ENCODE data around the gene BLVRB. TPM values are rescaled to one million over a fixed set of nuclear protein-coding genes. Genes with fewer than 3 reads are reported as not detected.
A peak's percentile ranks its signal among the peaks of the same experiment; 100 is the strongest.

BLVRB gene
- total RNA-seq, 2 experiments from 2014 or later = 34.1 to 35.6 TPM

GRCh38 chr19:40400559-40400958 is 65.0 kb downstream of the BLVRB start:
- H3K27ac Mint-ChIP-seq = no peak overlapping the region
- CTCF ChIA-PET = no interaction called here
- H3K27me3 Mint-ChIP-seq = no peaks in the 10 kb centered on the region
- DNase-seq (no peak), ATAC-seq (no peak)
- intact Hi-C loops (cut with DNase I, micrococcal nuclease) = no loop called here
- H3K36me3 Mint-ChIP-seq (ENCODE audit: low read depth) = no peaks in the 10 kb centered on the region
- POLR2A ChIA-PET = no interaction called here
- H3K4me1 Mint-ChIP-seq = peaks cover 18% of the 10 kb centered on the region
- no peak overlapping the region for H3K4me3 Mint-ChIP-seq
- H3K9me3 Mint-ChIP-seq (ENCODE audit: low read depth) = no peaks in the 10 kb centered on the region

GRCh38 chr19:40398417-40399131 is 67.0 kb downstream of the BLVRB start:
- peak; percentile 85 for DNase-seq
- intact Hi-C loops (cut with DNase I, micrococcal nuclease) = no loop called here
- Mint-ChIP-seq H3K36me3 (ENCODE audit: low read depth) (no peaks in the 10 kb centered on the region), H3K27ac (no peak overlapping the region), H3K9me3 (ENCODE audit: low read depth) (no peaks in the 10 kb centered on the region), H3K4me3 (no peak overlapping the region), H3K4me1 (peaks cover 16% of the 10 kb centered on the region), H3K27me3 (no peaks in the 10 kb centered on the region)
- ChIA-PET POLR2A (no interaction called here), CTCF (no interaction called here)
- ATAC-seq = peak; percentile 84

Other genes starting within 250 kb of the BLVRB start
- gene TTC9B, start 247.4 kb downstream of the BLVRB start, total RNA-seq = not detected
- gene CCNP, start 239.1 kb downstream of the BLVRB start, total RNA-seq = under 1 TPM in 1 of 2 experiments, not detected in 1; 0.12 TPM
- 100 to 1,000 TPM; 142 to 148 TPM for gene AKT2, start 180.4 kb downstream of the BLVRB start, total RNA-seq
- gene C19orf47, start 117.3 kb downstream of the BLVRB start, total RNA-seq = 10 to 100 TPM; 15.8 to 17.7 TPM
- gene PLD3, start 117.0 kb downstream of the BLVRB start, total RNA-seq = 10 to 100 TPM; 57.8 to 69.1 TPM
- gene HIPK4, start 75.6 kb downstream of the BLVRB start, total RNA-seq = under 1 TPM in 1 of 2 experiments, not detected in 1; 0.09 TPM
- gene PRX, start 52.4 kb downstream of the BLVRB start, total RNA-seq = 1 to 10 TPM; 1.0 to 1.4 TPM
- 10 to 100 TPM; 10.0 to 14.7 TPM for gene SERTAD1, start 39.8 kb downstream of the BLVRB start, total RNA-seq
- 10 to 100 TPM in 1 of 2 experiments, 1 to 10 TPM in 1; 8.4 to 12.0 TPM for gene SERTAD3, start 21.4 kb downstream of the BLVRB start, total RNA-seq
- gene SPTBN4, start 1.3 kb upstream of the BLVRB start, total RNA-seq = 1 to 10 TPM; 2.4 to 2.5 TPM
- gene SHKBP1, start 111.1 kb upstream of the BLVRB start, total RNA-seq = 100 to 1,000 TPM; 100 to 155 TPM
- gene LTBP4, start 135.6 kb upstream of the BLVRB start, total RNA-seq = 100 to 1,000 TPM; 142 to 145 TPM
- 10 to 100 TPM; 11.6 to 18.0 TPM for gene NUMBL, start 224.9 kb upstream of the BLVRB start, total RNA-seq

Data from activated CD4-positive, alpha-beta T cell treated with anti-CD3 and anti-CD28 coated beads for 36 hours (primary cell).